A549 (cell line): ENCODE data around the gene SCD. TPM values are rescaled to one million over a fixed set of nuclear protein-coding genes. Genes with fewer than 3 reads are reported as not detected.

Experiments used
- ATAC-seq, 2 experiments: fragments of 200-7000 bp in 1 of 2; fragments of >200 bp in 1 of 2; cut with Nextera tagmentation in 1 of 2; cut with Tn5 transposase in 1 of 2; 3 replicates each; pipeline versions ENCODE4 v1.8.0 to v1.9.1; 2018 to 2020; ENCODE audit warnings: mild to moderate bottlenecking in 1 of 2, moderate library complexity in 1 of 2
- CTCF ChIA-PET: fragments of 300-600 bp; sonication (Branson Sonifier 250); formaldehyde crosslinking; extraction: SDS; loops from one replicate; lab custom pipeline; 2021; ENCODE audit warnings: antibody characterized with exemption, inconsistent platforms; lab: Yijun Ruan, JAX
- POLR2A ChIA-PET: fragments of 350-600 bp; formaldehyde crosslinking; extraction: SDS; loops from one replicate; lab custom pipeline; 2021; ENCODE audit warnings: antibody characterized with exemption, inconsistent platforms; lab: Yijun Ruan, JAX
- DNase-seq, 2 experiments: peaks; one replicate each; pipeline versions ENCODE4 v3.0.0 to v3.0.0-alpha.2; 2011 to 2016; ENCODE audit warnings: low read depth in 1 of 2, low spot score in 1 of 2
- FAIRE-seq: peaks from 2 replicates; lab custom pipeline; 2011; peaks lifted over from hg19 to GRCh38; lab: Jason Lieb, UNC
- H3K27ac ChIP-seq, 2 experiments: fragments of >200 bp; sonication (Bioruptor Twin); formaldehyde crosslinking; 3 replicates each; pipeline ENCODE4 v1.5.1; 2016 to 2017
- H3K4me1 ChIP-seq: fragments of >200 bp; sonication (Bioruptor Twin); formaldehyde crosslinking; 3 replicates; pipeline ENCODE4 v1.6.1; 2016
- H3K4me2 ChIP-seq: fragments of >200 bp; sonication (Bioruptor Twin); formaldehyde crosslinking; 3 replicates; pipeline ENCODE4 v1.6.1; 2016
- H3K4me3 ChIP-seq: fragments of >200 bp; sonication (Bioruptor Twin); formaldehyde crosslinking; 3 replicates; pipeline ENCODE4 v1.5.1; 2016
- H3K9me3 ChIP-seq: fragments of >200 bp; sonication (Bioruptor Twin); formaldehyde crosslinking; 3 replicates; pipeline ENCODE4 v1.6.1; 2016
- ATOH8 ChIP-seq: fragments of 250-450 bp; sonication (Bioruptor Pico); IDR thresholded peaks from 2 replicates; pipeline ENCODE4 v1.5.0; 2020; ENCODE audit warnings: low read depth, mild to moderate bottlenecking, moderate library complexity
- CBX2 ChIP-seq: fragments of 200-600 bp; sonication (generic); IDR thresholded peaks from 2 replicates; pipeline ENCODE4 v1.6.1; 2016; ENCODE audit warnings: low read depth, mild to moderate bottlenecking, borderline replicate concordance
- CEBPB ChIP-seq, 2 experiments: fragments of >200 bp in 1 of 2; sonication (Bioruptor Twin) in 1 of 2; formaldehyde crosslinking in 1 of 2; IDR thresholded peaks; 2 replicates each; pipeline ENCODE4 v1.6.1; 2012 to 2016
- CHD4 ChIP-seq: fragments of 200-600 bp; sonication (generic); IDR thresholded peaks from 2 replicates; pipeline ENCODE4 v1.6.1; 2016; ENCODE audit warnings: antibody characterized with exemption, mild to moderate bottlenecking, borderline replicate concordance
- EHF ChIP-seq: fragments of 250-450 bp; sonication (Bioruptor Pico); IDR thresholded peaks from 2 replicates; pipeline ENCODE4 v1.5.0; 2020; ENCODE audit warnings: mild to moderate bottlenecking
- EHMT2 ChIP-seq: fragments of 200-600 bp; sonication (generic); IDR thresholded peaks from 2 replicates; pipeline ENCODE4 v1.6.1; 2016; ENCODE audit warnings: antibody characterized with exemption, low read depth, mild to moderate bottlenecking, moderate library complexity
- FOSL2 ChIP-seq, 2 experiments: fragments of 450-650 bp in 1 of 2; fragments of >200 bp in 1 of 2; sonication (Bioruptor Twin) in 1 of 2; formaldehyde crosslinking; IDR thresholded peaks; 2 replicates each; pipeline versions ENCODE4 v1.5.0 to v1.6.1; 2016 to 2020; ENCODE audit warnings: mild to moderate bottlenecking in 1 of 2, moderate library complexity in 1 of 2
- GATA3 ChIP-seq: IDR thresholded peaks from 2 replicates; pipeline ENCODE4 v1.6.1; 2012; ENCODE audit warnings: borderline replicate concordance
- HDAC2 ChIP-seq: fragments of 200-600 bp; sonication (generic); IDR thresholded peaks from 2 replicates; pipeline ENCODE4 v1.6.1; 2016
- HES2 ChIP-seq: fragments of >200 bp; sonication (Bioruptor Twin); formaldehyde crosslinking; IDR thresholded peaks from 2 replicates; pipeline ENCODE4 v1.6.1; 2016
- JUN ChIP-seq, 2 experiments: fragments of >200 bp; sonication (Bioruptor Twin); formaldehyde crosslinking; IDR thresholded peaks; 2 replicates in 1 of 2; 3 replicates in 1 of 2; pipeline ENCODE4 v1.6.1; 2016 to 2017
- KDM5A ChIP-seq: fragments of 200-600 bp; sonication (generic); IDR thresholded peaks from 2 replicates; pipeline ENCODE4 v1.6.1; 2016; ENCODE audit warnings: antibody characterized with exemption, mild to moderate bottlenecking
- MAFK ChIP-seq: fragments of 450-650 bp; IDR thresholded peaks from 2 replicates; pipeline ENCODE4 v1.6.1; 2014; ENCODE audit not compliant: partially characterized antibody
- MYC ChIP-seq: IDR thresholded peaks from 2 replicates; pipeline ENCODE4 v1.6.1; 2012; ENCODE audit warnings: mild to moderate bottlenecking, inconsistent platforms, low read length, improper control_type of control experiment, borderline replicate concordance
- POLR2A ChIP-seq: IDR thresholded peaks from 2 replicates; pipeline ENCODE4 v1.6.1; 2012; ENCODE audit warnings: mild to moderate bottlenecking, low read length
- RCOR1 ChIP-seq: fragments of 150-350 bp; IDR thresholded peaks from 2 replicates; pipeline ENCODE4 v1.6.1; 2014; ENCODE audit warnings: antibody characterized with exemption, low read length, low read depth
- REST ChIP-seq: fragments of 200-600 bp; sonication (generic); IDR thresholded peaks from 2 replicates; pipeline ENCODE4 v1.6.1; 2016; ENCODE audit warnings: antibody characterized with exemption, mild to moderate bottlenecking, moderate library complexity
- RFX5 ChIP-seq: fragments of 450-650 bp; IDR thresholded peaks from 2 replicates; pipeline ENCODE4 v1.7.1; 2014; ENCODE audit warnings: antibody characterized with exemption, mild to moderate bottlenecking, moderate library complexity
- SMC3 ChIP-seq: fragments of >200 bp; sonication (Bioruptor Twin); formaldehyde crosslinking; IDR thresholded peaks from 3 replicates; pipeline ENCODE4 v1.6.1; 2018; ENCODE audit warnings: inconsistent platforms
- TP53 ChIP-seq: fragments of 250-450 bp; sonication (Bioruptor Pico); IDR thresholded peaks from 2 replicates; pipeline ENCODE4 v1.5.0; 2021; ENCODE audit warnings: mild to moderate bottlenecking, moderate library complexity
- WGBS: methylation state at CpG from one replicate; pipeline ENCODE4 v1.1.6; 2017; ENCODE audit errors: missing lambda C conversion rate; 5-methylcytosine and 5-hydroxymethylcytosine counted together
- polyA plus RNA-seq, 4 experiments: library from polyadenylated mRNA; depleted of rRNA in 3 of 4; stranded (reverse); fragments of >200 nt; fragmentation: RNase III in 1 of 4; extraction: RNeasy Plus Mini Kit Qiagen cat#74134 plus additional on column Dnase treatment in 1 of 4; gene quantifications; 2 replicates in 3 of 4; 3 replicates in 1 of 4; pipeline ENCODE4 v1.2.3, GENCODE V29; 2011 to 2017
- TF ChIP-seq, protein P1 (sequence below): fragments of 450-650 bp; IDR thresholded peaks from 2 replicates; pipeline ENCODE4 v1.6.1; 2014; ENCODE audit warnings: antibody characterized with exemption
- TF ChIP-seq, protein P2 (sequence below): fragments of >200 bp; sonication (Bioruptor Twin); formaldehyde crosslinking; IDR thresholded peaks from 3 replicates; pipeline ENCODE4 v1.5.1; 2016

SCD gene
- polyA plus RNA-seq, 2 of the 4 experiments (the other 2 are of a cell fraction), result 348 to 496 TPM

GRCh38 chr10:100325158-100325557, 21.9 kb upstream of the SCD start:
- CTCF ChIA-PET, result interaction anchor here (0.8 to 28.5 kb wide), 7 partner anchors 8 to 184 kb away, joined by 3 to 534 read pairs (median 3); no protein-coding TSS in a partner anchor
- no peak overlapping the region for H3K4me3 ChIP-seq
- TF ChIP-seq EHMT2 (0 out of 2 replicates have a peak, but pooled peaks have one; percentile 50), GATA3 (no peak), REST (peak; percentile 90)
- TF ChIP-seq, all 56 proteins: peak for 2
- peak; percentile 64 to 68; a peak in 3 of 6 replicates for ATAC-seq
- DNase-seq, result no peak
- no peak overlapping the region for H3K27ac ChIP-seq
- H3K9me3 ChIP-seq, result no peaks in the 10 kb centered on the region
- 50% methylated on average over 7 of the region's 7 CpGs for WGBS
- FAIRE-seq, result no peak
- no peak overlapping the region for H3K4me2 ChIP-seq
- POLR2A ChIA-PET, result no interaction called here
- no peaks in the 10 kb centered on the region for H3K4me1 ChIP-seq

GRCh38 chr10:100327007-100327717, 19.9 kb upstream of the SCD start:
- ATAC-seq, result no peak
- CTCF ChIA-PET, result interaction anchor here (1.0 to 28.5 kb wide), 9 partner anchors 10 to 191 kb away, joined by 3 to 534 read pairs (median 4); no protein-coding TSS in a partner anchor

GRCh38 chr10:100327718-100328009, 19.4 kb upstream of the SCD start:
- Histone ChIP-seq H3K4me1 (no peaks in the 10 kb centered on the region), H3K9me3 (no peaks in the 10 kb centered on the region)
- CTCF ChIA-PET, result interaction anchor here (1.0 to 28.5 kb wide), 7 partner anchors 10 to 191 kb away, joined by 3 to 534 read pairs (median 6); no protein-coding TSS in a partner anchor
- TF ChIP-seq ATOH8 (CRISPR knock-in tag) (no peak), CHD4 (no peak), SMC3 (no peak), EHF (CRISPR knock-in tag) (no peak), TP53 (CRISPR knock-in tag) (no peak), FOSL2 (IDR thresholded peaks at IDR 0.05) (no peak), FOSL2 (CRISPR knock-in tag; IDR thresholded peaks at IDR 0.05) (no peak), HDAC2 (no peak), CBX2 (no peak), POLR2A (no peak), MYC (no peak), CEBPB (IDR thresholded peaks at IDR 0.05) (no peak), REST (no peak)
- TF ChIP-seq, protein P1, sequence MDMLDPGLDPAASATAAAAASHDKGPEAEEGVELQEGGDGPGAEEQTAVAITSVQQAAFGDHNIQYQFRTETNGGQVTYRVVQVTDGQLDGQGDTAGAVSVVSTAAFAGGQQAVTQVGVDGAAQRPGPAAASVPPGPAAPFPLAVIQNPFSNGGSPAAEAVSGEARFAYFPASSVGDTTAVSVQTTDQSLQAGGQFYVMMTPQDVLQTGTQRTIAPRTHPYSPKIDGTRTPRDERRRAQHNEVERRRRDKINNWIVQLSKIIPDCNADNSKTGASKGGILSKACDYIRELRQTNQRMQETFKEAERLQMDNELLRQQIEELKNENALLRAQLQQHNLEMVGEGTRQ, result no peak
- TF ChIP-seq, protein P2, sequence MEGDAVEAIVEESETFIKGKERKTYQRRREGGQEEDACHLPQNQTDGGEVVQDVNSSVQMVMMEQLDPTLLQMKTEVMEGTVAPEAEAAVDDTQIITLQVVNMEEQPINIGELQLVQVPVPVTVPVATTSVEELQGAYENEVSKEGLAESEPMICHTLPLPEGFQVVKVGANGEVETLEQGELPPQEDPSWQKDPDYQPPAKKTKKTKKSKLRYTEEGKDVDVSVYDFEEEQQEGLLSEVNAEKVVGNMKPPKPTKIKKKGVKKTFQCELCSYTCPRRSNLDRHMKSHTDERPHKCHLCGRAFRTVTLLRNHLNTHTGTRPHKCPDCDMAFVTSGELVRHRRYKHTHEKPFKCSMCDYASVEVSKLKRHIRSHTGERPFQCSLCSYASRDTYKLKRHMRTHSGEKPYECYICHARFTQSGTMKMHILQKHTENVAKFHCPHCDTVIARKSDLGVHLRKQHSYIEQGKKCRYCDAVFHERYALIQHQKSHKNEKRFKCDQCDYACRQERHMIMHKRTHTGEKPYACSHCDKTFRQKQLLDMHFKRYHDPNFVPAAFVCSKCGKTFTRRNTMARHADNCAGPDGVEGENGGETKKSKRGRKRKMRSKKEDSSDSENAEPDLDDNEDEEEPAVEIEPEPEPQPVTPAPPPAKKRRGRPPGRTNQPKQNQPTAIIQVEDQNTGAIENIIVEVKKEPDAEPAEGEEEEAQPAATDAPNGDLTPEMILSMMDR, result no peak
- TF ChIP-seq, all 56 proteins: peak for 0
- Histone ChIP-seq H3K27ac (no peak overlapping the region), H3K4me2 (no peak overlapping the region), H3K4me3 (no peak overlapping the region)
- no peak for ATAC-seq
- POLR2A ChIA-PET, result no interaction called here
- WGBS, result 26% methylated on average over 3 of the region's 3 CpGs
- DNase-seq, result no peak
- FAIRE-seq, result no peak

More at GRCh38 chr10:100327007-100327717, 19.9 kb upstream of the SCD start:
- no peak for FAIRE-seq
- no peak overlapping the region for H3K4me3 ChIP-seq
- no peaks in the 10 kb centered on the region for H3K9me3 ChIP-seq
- no peak overlapping the region for H3K27ac ChIP-seq
- POLR2A ChIA-PET, result no interaction called here
- TF ChIP-seq HES2 (no peak), KDM5A (no peak), MAFK (no peak), RFX5 (no peak), RCOR1 (no peak), JUN (IDR thresholded peaks at IDR 0.05) (no peak)
- DNase-seq, result no peak
- H3K4me1 ChIP-seq, result no peaks in the 10 kb centered on the region
- 25% methylated on average over 8 of the region's 8 CpGs for WGBS
- no peak overlapping the region for H3K4me2 ChIP-seq
